Hematopoietic multipotent progenitor cell treated with erythropoietin and hydrocortisone succinate and interleukin-3 and kit ligand, for 4 days (in vitro differentiated cells): ENCODE results near the gene MBD3L5.
"Not testable (repeated sequence)": the region's sequence is repeated elsewhere in the genome, so short reads cannot be mapped to it uniquely, and the experiment has no call there.

Experiments
- DNase-seq: peaks from one replicate; pipeline ENCODE4 v3.0.0-alpha.2; 2015

Gene MBD3L5

DNA sequence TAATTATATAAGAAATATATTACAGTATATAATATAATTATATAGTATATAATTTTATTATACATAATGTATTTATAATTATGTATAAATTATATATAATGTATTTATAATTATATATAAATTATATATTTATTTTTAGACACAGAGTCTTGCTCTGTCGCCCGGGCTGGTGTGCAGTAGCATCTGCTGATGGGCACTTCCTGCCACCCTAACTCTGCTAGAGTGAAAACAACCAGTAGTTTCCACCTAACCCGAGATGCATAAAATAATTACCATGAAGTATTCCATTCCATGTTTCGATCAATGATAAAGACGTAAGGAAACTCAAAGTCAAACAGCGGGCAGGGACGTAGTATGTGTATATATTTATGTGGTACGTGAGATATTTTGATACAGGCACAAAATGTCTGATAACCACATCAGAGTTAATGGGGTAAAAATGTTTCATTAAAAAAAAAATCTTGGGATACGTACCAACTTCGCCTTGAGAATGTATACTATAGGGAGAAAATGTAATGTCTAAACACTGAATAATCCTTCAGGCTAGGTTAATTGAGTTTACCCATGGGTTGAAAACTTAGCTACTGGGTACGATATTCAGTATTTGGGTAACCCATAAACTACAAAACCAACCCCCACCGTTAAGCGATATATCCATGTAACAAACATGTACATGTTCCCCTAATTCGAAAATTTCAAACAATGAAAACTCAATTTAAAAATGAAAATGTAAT is 24.4 kb downstream of the MBD3L5 start:
- DNase-seq = not testable (repeated sequence)

DNA sequence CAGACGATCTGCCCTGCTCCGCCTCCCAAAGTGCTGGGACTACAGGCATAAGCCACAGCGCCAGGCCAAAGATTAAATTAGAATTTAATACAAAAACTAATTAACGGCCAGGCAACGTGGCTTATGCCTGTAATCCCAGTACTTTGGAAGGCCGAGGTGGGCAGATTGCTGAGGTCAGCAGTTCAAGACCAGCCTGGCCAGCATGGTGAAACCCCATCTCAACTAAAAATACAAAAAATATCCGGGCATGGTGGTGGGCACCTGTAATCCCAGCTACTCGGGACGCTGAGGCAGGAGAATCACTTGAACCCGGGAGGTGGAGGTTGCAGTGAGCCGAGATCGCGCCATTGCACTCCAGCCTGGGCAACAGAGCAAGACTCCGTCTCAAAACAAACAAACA is 25.3 kb downstream of the MBD3L5 start:
- DNase-seq = not testable (repeated sequence)

DNA sequence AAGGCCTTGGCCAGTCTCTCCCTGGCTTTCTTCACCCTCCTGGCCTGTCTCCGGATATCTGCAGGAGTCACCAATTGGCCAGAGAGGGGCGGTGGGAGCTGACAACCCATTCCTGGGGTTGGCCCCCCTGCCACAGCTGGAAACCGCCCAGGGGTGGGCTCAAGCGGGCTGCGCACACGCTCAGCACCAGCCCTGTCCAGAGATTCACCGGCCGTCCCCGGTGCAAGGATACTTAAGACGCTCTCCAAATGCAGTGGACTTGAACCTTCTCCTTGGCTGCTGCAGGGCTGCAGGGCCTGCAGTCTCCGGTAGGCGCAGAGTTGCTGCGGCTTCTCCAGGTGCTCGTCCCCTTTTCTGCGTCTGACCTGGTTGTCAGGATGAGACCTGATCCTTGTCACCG is 26.0 kb downstream of the MBD3L5 start:
- DNase-seq = not testable (repeated sequence)

DNA sequence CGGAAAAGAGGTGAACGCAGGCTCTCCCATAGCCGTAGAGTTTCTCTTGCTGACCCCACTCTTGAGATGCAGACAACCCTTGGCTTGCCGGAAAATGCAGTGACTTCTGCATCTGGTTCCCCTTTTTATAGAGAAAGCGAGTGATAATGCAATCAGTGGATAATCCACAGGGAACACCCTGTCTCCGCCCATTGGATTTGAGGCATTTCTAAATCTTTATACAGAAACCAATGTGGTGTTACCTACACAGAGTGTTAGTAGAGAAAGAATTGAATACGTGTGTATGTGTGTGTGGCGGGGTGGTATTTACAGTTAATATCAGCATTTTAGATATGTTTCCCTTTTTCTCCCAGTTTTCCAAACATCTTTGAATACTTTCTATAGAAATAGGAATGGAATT is 28.2 kb downstream of the MBD3L5 start, which contains the start of gene MBD3L3:
TSS of gene MBD3L3 (minus strand) at position 101 of the 400 bp plus-strand sequence. CDS start at position 30, 71 bp downstream.
- not testable (repeated sequence) for DNase-seq

DNA sequence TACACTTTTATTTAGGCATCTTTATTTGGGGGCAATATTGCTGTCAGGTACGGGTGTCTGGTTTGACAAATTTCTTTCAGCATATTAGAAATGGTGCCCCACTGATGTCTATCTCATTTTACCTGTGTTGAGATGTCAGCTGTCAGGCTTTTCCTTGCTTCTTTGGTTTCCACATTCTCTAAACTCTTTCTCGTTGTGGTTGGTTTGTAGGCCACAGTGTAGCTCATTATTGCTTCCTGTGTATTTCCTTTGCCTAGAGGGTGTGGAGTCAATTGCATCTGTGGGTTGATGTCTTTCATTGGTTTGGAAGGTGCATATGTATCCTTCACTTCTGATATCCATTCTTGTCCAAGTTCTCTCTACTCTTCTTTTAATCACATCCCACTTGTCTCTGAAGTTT is 29.6 kb downstream of the MBD3L5 start:
- not testable (repeated sequence) for DNase-seq

DNA sequence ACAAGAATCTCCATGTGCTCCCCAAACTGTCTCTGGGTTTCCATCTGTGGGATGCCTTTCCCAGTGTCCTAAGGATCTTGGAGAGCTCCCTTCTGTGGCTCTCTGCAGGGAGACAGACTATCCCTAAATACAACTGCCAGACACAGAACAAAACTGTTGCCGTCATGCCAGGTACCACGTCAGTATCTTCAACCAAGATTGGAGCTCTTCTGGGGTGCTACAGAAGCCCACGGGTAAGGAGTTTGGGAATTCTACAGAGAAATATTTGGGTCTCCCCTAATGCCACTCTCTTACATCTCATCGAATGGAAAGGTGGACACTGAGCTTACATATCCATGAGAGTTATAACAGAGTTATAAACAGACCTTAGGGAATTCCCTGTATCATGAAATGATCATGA is 33.0 kb downstream of the MBD3L5 start:
- DNase-seq = no peak

DNA sequence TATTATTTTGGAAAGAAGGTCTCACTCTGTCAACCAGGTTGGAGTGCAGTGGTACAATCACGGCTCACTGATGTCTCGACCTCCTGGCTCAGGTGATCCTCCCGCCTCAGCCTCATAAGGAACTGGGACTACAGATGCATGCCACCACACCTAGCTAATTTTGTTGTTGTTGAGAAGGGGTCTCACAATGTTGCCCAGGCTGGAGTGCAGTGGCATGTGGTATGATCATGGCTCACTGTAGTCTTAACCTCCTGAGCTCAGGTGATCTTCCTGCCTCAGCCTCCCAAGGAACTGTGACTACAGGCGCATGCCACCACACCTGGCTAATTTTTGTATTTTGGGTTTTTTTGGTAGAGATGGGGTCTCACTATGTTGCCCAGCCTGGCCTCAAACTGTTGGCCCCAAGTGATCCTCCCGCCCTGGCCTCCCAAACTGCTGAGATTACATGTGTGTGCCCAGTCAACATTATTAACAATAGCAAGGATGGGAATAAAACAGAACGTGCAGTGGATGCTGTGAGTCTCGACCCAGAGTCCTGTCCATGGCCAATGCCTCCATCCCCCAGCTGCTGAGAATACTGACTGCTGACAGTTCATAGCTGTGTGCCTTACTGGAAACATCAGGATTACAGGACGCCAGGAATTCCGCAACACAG is 33.5 kb downstream of the MBD3L5 start:
- DNase-seq = no peak

DNA sequence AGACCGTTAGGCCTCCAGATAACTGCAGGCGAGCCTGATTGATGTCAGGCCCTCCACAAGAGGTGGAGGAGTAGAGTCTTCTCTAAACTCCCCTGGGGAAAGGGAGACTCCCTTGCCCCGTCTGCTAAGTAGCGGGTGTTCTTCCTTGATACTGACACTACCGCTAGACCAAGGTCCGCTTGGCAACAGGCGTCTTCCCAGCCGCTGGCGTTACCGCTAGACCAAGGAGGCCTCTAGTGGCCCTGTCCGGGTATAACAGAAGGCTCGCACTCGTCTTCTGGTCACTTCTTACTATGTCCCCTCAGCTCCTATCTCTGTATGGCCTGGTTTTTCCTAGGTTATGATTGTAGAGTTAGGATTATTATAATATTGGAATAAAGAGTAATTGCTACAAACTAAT is 36.7 kb downstream of the MBD3L5 start:
- DNase-seq = peak; percentile 62

DNA sequence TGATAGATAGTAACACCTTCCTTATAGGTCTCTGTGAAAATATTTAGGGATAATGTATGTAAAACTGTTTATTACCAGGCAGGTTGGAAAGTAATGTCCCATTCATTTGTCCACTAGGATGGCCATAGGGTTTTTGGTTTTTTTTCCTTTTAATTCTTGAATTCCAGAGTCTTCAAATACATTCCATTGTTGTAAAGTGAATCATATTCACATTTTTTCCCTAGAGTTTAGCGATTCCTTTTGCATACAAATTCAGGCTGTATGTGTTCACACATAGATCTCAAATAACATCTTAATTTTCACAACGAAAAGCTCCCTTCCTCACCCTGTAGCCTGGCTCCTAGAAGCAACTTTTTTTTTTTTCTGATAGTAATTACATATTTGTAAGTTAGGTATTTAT is 37.3 kb downstream of the MBD3L5 start:
- no peak for DNase-seq

DNA sequence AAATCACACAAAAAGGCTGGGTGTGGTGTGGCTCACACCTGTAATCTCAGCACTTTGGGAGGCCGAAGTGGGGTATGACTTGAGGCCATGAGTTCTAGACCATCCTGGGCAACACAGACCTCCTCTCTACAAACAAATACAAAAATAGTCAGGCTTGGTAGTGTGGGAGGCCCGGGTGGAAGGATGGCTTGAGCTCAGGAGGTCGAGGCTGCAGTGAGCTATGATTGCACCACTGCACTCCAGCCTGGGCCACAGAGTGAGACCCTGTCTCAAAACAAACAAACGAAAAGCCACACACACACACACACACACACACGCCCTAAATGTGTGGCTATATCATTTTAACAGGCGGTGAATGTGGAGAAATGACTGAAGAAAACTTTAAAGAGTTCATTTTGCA is 38.2 kb downstream of the MBD3L5 start:
- DNase-seq = no peak

DNA sequence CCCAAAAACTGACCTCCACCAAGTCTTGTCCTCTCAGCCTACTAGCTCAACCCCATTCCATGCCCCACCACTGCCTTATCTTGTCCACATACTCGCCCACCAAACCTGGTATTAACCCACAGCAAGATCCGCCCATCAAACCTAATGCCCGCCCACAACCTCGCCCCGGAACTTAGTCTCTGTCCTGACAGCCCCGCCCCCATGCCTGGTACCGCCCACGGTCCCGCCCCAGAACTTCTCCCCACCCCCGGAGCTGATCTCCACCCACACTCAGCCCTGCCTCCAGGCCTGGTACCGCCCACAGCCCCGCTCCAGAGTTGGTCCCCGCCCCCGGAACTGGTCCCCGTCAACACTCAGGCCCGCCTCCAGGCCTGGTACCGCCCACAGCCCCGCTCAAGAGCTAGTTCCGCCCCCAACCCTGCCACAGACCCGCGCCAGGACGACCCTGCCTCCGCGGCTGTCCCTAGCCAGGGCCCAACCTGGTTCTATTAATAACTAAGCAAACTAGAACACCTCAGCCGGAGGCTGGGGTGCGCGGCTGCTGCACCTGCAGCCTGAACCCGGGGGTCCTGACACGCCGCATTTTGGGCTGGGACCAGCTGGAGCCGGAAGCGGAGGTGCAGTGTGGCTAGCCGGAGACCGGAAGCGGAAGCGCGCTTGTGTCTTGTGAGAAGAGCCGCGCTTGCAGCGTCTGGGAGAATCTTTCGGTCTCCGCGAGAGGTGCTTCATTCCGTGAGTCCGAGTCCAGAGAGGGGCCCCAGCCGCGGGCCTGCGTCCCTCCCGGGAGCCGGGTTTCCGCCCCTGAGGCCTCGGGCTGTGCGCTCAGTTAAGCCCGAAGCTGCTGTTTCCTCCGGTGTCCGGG is 38.9 kb downstream of the MBD3L5 start, which contains the start of gene ZNF557:
TSS of gene ZNF557 (plus strand) at position 662 of the 862 bp plus-strand sequence. CDS start 5,372 bp downstream, outside the sequence.
- DNase-seq = peak; percentile 99

DNA sequence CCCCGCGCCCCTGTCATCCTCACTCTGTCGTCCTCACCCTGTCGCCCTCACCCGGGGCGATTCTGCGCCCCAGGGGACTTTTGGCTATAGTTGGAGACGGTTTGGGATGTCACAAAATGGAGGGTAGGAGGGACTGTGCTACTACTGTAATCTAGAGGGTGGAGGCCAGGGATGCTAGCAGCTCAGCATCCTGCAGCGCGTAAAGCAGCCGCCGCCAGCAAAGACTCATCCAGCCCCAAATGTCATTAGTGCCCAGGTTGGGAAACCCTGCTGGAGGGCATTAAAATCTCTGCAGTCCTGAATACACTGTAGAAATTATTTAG is 39.5 kb downstream of the MBD3L5 start:
- peak; percentile 48 for DNase-seq

DNA sequence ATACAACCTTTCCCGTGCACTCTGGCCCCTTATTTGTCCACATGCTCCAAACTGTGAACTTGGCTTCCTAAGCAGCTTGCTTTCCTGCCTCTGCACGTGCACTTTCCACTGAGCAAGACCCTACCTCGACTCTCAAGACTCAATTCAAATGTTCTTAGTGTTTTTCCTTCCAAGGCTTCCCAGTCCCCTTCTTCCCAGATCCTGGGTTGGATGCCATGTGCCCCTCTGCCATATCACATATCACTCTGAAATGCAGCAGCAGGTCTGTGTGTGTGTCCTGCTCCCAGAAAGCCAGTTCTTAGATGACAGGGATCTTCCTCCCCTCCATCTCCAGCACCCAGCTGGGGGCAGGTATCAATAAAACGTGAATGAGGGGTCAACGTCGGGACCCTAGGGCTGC is 42.2 kb downstream of the MBD3L5 start:
- no peak for DNase-seq

DNA sequence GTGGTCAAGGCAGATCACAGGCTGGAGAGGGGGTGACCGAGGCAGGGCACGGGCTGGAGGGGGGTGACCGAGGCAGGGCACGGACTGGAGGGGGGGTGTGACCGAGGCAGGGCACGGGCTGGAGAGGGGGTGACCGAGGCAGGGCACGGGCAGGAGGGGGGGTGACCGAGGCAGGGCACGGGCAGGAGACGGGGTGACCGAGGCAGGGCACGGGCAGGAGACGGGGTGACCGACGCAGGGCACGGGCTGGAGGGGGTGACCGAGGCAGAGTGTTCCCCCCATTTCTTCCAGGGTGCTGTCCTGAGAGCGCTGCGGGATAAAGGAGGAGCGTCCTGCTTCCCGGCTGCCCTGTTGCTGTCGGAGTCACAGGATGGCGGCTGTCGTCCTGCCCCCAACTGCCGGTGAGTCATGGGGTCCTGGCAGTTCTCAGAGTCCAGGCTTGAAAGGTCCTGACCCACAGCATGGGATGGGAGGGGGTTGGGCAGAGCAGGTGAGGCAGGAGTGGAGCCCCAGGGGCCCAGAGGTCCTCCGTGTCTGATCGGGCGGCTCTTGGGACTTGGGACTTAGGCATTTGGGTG is 44.4 kb downstream of the MBD3L5 start:
- no peak for DNase-seq

DNA sequence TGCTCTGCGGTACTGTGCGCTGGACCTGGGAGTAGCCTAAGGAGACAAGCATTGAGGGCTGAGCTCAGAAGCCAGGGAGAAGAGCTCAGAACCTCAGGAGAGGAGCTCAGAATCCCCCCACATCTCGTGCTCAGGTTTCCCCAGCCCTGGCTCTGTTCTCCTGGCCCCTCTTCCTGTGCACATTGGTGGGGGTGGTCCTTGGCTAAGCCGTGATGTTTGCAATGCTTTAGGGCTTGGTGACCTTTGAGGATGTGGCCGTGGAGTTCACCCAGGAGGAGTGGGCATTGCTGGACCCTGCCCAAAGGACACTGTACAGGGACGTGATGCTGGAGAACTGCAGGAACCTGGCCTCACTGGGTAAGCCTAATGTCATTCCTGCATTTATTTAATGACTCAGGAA is 45.8 kb downstream of the MBD3L5 start:
- no peak for DNase-seq

DNA sequence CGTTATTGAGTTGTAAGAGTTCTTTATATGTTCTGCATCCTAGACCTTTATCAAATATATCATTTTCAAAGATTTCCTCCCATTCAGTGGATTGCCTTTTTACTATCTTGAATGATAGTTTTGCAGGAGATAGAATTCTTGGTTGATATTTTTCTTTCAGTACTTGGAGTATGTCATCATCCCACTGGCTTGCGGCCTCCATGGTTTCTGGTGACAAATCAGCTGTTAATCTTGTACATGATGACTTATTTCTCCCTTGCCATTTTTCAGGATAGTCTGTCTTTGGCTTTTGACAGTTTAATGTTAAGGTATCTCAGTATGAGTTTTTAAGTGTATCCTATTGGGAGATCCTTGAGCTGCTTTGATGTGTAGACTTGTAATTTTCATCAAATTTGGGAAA is 47.6 kb downstream of the MBD3L5 start:
- DNase-seq = peak; percentile 22
